KMS-11 (cell line): ENCODE measurements around the gene SLC35A4.
A peak's percentile ranks its signal among the peaks of the same experiment; 100 is the strongest.

ENCODE experiments used
- H2AFZ ChIP-seq: fragments of 200-600 bp; sonication (generic); 2 replicates; pipeline ENCODE4 v1.6.1; 2016; ENCODE audit warnings: antibody characterized with exemption, mixed run types, low read depth
- H3K27ac ChIP-seq: fragments of 200-600 bp; sonication (generic); 2 replicates; pipeline ENCODE4 v1.6.1; 2016; ENCODE audit warnings: mild to moderate bottlenecking, mixed run types
- H3K27me3 ChIP-seq: fragments of 200-600 bp; sonication (generic); 2 replicates; pipeline ENCODE4 v1.6.1; 2017; ENCODE audit warnings: mild to moderate bottlenecking, low read depth, mixed run types, moderate library complexity; ENCODE audit not compliant: insufficient read depth
- H3K36me3 ChIP-seq: fragments of 200-600 bp; sonication (generic); 2 replicates; pipeline ENCODE4 v1.6.1; 2017; ENCODE audit warnings: mild to moderate bottlenecking, mixed run types; ENCODE audit not compliant: insufficient read depth
- H3K4me1 ChIP-seq: fragments of 200-600 bp; sonication (generic); 2 replicates; pipeline ENCODE4 v1.6.1; 2016; ENCODE audit warnings: mild to moderate bottlenecking, low read depth, mixed run types; ENCODE audit not compliant: poor library complexity, severe bottlenecking
- H3K4me2 ChIP-seq: fragments of 200-600 bp; sonication (generic); 2 replicates; pipeline ENCODE4 v1.7.0; 2016; ENCODE audit warnings: mild to moderate bottlenecking, mixed run types
- H3K4me3 ChIP-seq: fragments of 200-600 bp; sonication (generic); IDR thresholded peaks from 2 replicates; pipeline ENCODE4 v1.6.1; 2017; ENCODE audit warnings: low read depth, low read length, mixed read lengths; ENCODE audit not compliant: insufficient read depth
- H3K79me2 ChIP-seq: fragments of 200-600 bp; sonication (generic); 2 replicates; pipeline ENCODE4 v1.6.1; 2016; ENCODE audit warnings: low read depth, mixed run types; ENCODE audit not compliant: insufficient read depth
- H3K9ac ChIP-seq: fragments of 200-600 bp; sonication (generic); 2 replicates; pipeline ENCODE4 v1.6.1; 2016; ENCODE audit warnings: mild to moderate bottlenecking, mixed run types
- H4K20me1 ChIP-seq: fragments of 200-600 bp; sonication (generic); 2 replicates; pipeline ENCODE4 v1.6.1; 2016; ENCODE audit warnings: mild to moderate bottlenecking, mixed run types; ENCODE audit not compliant: insufficient read depth
- CTCF ChIP-seq: fragments of 200-600 bp; sonication (generic); conservative IDR thresholded peaks from 2 replicates; pipeline ENCODE4 v1.6.1; 2017; ENCODE audit warnings: low read depth, mild to moderate bottlenecking, antibody characterized with exemption, low read length, moderate library complexity, mixed read lengths

The SLC35A4 gene

DNA sequence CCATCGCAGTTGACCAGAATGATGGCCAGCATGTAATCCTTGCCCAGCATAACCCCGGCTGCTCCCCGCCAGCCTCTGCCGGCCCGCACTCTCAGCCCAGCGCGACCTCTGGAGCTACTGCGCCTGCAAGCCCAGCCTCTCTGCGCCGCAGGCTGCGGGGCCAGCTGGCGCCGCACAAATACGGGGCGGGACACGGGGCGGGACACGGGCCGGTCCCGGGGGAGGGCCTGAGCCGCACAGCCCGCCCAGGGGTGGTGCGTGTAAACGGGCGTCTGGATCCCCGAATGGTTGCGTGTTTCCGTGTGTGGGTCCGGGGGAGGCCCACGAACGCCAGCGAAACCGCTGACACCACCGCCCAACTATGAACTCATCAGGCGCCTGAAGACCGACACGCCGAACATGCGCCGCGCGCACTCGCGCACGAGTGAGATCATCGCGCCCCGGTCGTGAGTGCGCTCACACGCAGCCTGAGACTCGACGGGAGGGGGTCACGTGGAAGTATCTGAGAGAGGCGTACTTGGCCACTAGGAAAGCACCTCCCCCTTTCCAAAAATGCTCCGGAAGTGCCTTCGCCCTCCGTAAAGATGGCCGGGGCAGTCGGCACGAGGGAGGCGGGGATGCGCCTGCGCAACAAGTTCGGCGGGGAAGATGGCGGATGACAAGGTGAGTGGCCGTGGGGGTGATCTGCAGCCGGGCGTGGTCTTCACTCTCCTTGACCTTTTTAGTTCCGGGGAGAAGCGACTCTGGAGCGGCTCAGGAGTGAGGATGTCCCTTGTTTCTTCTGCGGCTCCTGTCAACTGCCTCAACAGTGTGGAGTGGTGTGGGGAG lies at the start of gene SLC35A4, which contains the start of gene APBB3:
Gene SLC35A4, plus strand, starts transcription at position 633 of the 828 bp plus-strand sequence. CDS start 2,342 bp downstream, outside the sequence.
Gene APBB3, minus strand, starts transcription at position 403 of the 828 bp plus-strand sequence. Its CDS starts 353 bp downstream, at position 50.
- TF ChIP-seq CTCF = no peak
- Histone ChIP-seq H3K4me2 (peak within 1 kb of the TSS; percentile 91), H3K79me2 (peaks cover 23% of the 10 kb centered on the region), H3K27ac (peak within 1 kb of the TSS; percentile 76), H3K4me1 (peaks cover 36% of the 10 kb centered on the region), H3K36me3 (no peaks in the 10 kb centered on the region), H2AFZ (peak within 1 kb of the TSS; percentile 77), H4K20me1 (no peaks in the 10 kb centered on the region), H3K27me3 (no peaks in the 10 kb centered on the region), H3K4me3 (no peak within 1 kb of the TSS), H3K9ac (peak within 1 kb of the TSS; percentile 74)

- H3K4me1 ChIP-seq = no peaks in the 10 kb centered on the region
- no peak for TF ChIP-seq CTCF
- 0 out of 2 replicates have a peak, but pooled peaks cover 4% of the 10 kb centered on the region for H3K36me3 ChIP-seq
- no peak overlapping the region for H3K4me2 ChIP-seq
- H3K79me2 ChIP-seq = no peaks in the 10 kb centered on the region
- H4K20me1 ChIP-seq = no peaks in the 10 kb centered on the region
- H3K4me3 ChIP-seq = no peak overlapping the region
- no peaks in the 10 kb centered on the region for H3K27me3 ChIP-seq
- H3K9ac ChIP-seq = no peak overlapping the region
- no peak overlapping the region for H3K27ac ChIP-seq
- H2AFZ ChIP-seq = no peak overlapping the region
These were observed 40.6 kb upstream of the SLC35A4 start for GRCh38 chr5:140524003-140524402.

GRCh38 chr5:140540227-140540626 lies 24.4 kb upstream of the SLC35A4 start:
- Histone ChIP-seq H3K36me3 (no peaks in the 10 kb centered on the region; the same call in 1 of the 2 replicates), H4K20me1 (no peaks in the 10 kb centered on the region), H3K4me2 (no peak overlapping the region), H3K4me3 (no peak overlapping the region), H3K79me2 (0 out of 2 replicates have a peak, but pooled peaks cover 3% of the 10 kb centered on the region), H3K9ac (no peak overlapping the region), H3K4me1 (no peaks in the 10 kb centered on the region), H3K27me3 (no peaks in the 10 kb centered on the region), H3K27ac (no peak overlapping the region), H2AFZ (no peak overlapping the region)
- no peak for TF ChIP-seq CTCF

GRCh38 chr5:140542972-140543371 lies 21.7 kb upstream of the SLC35A4 start:
- no peak overlapping the region for H3K4me2 ChIP-seq
- no peak for TF ChIP-seq CTCF
- no peaks in the 10 kb centered on the region; the same call in 1 of the 2 replicates for H3K36me3 ChIP-seq

More at GRCh38 chr5:140542972-140543371, 21.7 kb upstream of the SLC35A4 start:
- Histone ChIP-seq H3K4me1 (no peaks in the 10 kb centered on the region), H2AFZ (no peak overlapping the region), H3K27ac (no peak overlapping the region), H3K9ac (no peak overlapping the region), H3K4me3 (no peak overlapping the region), H4K20me1 (no peaks in the 10 kb centered on the region), H3K27me3 (no peaks in the 10 kb centered on the region), H3K79me2 (no peaks in the 10 kb centered on the region)
